GM18526 (cell line): ENCODE results near the gene COX7A2L.

Source experiments
- POLR2A ChIP-seq: IDR thresholded peaks from 3 replicates; pipeline ENCODE4 v1.6.1; 2011; ENCODE audit not compliant: insufficient read length; ENCODE audit errors: extremely low read depth

Gene COX7A2L

GRCh38 chr2:42348113-42348805 is 12.8 kb downstream of the COX7A2L start:
- TF ChIP-seq POLR2A = no peak

GRCh38 chr2:42345986-42346385 is 15.0 kb downstream of the COX7A2L start:
- TF ChIP-seq POLR2A = no peak

- TF ChIP-seq POLR2A = no peak
Measured at GRCh38 chr2:42342795-42343241, 18.2 kb downstream of the COX7A2L start.

GRCh38 chr2:42342061-42342794 is 18.8 kb downstream of the COX7A2L start:
- TF ChIP-seq POLR2A = no peak

DNA sequence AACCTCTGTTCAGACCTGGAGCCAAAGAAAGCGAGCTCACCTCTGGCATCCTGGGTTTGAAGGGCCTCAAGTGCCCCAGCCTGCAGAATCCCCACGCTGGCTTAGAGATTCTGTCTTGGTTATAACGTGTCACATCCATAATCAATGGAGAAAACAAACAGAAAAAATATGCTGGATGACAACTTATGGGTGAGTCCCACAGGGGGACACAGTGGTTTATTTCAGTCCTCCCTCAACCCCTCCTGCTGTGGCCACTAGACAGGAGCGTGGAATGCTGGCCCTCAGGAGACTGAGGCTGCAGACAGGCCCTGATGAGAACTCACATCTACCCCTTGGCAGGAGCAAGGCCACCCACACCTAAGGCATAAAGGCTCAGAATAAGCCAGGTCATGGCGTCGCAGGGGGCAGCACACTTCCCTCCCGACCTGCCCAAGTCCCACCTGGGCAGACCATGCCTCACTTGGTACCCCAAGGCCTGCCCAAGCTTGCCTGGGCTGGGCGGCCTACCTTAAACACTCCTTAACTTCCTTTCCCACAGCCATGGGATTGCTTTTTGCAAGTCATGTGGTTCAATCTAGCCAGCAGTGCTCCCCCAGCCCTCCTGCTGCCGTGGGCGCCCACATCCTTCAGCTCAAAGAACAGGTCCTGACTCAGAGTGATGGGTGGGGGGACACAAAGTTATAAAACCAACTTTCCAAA is 19.9 kb downstream of the COX7A2L start:
- no peak for TF ChIP-seq POLR2A

DNA sequence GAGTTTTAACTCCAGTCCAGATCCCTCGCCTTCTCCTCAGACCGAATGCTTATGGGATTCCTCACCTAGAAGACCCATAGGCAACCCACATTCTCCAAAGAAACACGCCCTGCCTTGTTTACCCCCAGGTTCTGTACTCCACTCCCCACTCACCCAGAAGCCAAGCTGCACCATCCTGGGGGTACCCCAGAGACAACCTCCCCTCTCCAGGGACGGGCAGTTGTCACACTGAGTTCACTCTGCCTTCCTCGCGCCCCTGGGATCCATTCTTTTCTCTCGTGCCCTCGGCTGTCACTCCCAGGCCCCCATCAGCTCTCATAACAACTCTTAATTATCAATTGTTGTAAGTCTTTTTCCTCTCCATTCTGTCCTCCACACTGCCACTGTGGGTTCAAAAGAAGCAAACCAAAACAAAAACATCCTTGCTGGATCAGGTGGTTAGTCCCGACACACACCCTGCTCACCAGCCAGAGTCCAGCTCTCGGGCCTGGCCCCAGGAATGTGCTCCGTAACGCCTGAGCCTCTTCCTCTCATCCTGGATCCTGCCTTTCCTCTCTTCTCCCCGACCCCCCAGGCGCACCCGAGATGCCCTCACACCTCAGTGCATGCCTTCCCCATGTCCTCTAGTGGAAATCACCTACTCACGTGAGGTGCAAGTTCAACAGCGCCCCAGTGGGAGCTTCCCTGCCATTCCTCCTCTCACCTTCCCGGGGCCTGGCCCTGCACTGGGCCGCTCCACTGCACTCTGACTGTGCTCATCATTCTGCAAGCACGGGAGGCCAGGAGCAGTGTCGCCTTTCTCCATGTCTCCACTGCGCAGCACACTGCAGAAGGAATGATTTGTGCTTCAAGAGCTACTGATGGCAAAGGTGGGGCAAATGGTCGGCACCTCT is 20.7 kb downstream of the COX7A2L start:
- no peak for TF ChIP-seq POLR2A

DNA sequence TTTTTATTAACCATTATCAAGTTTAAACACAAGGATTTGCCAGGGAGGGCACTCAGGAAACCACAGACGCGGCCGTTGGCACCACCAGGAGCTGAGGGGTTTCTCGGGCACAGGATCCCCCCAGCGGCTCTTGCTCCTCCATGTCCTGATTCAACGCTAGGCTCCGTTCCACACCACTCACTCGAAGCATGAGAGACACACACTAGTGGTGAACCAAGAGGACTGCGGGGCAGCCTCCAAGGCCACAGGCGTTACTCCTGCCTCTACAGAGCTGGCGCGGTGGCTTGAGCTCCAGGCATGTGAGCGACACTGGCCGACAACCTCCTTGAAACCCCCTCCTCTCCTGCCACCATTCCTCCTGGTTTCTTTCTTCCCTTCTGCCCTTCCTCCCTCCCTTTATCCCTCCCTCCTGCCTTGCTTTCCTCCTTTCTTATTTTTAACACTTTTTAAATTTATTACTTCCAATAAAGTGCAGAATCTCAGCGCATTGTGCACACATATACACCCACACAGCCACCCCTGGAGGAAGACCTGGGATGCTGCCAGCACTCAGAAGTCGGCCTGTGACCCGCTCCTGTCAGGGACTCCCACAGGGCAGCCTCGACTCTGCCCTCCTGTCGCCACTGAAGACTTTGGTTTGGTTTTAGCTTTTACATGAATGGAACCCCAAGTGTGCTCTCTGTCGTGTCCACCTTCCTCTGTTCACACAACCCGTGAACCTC is 21.7 kb downstream of the COX7A2L start:
- TF ChIP-seq POLR2A = no peak

- TF ChIP-seq POLR2A = no peak
Measured at GRCh38 chr2:42338567-42339190, 22.3 kb downstream of the COX7A2L start.

- no peak for TF ChIP-seq POLR2A
Measured at GRCh38 chr2:42337846-42338566, 23.0 kb downstream of the COX7A2L start.

DNA sequence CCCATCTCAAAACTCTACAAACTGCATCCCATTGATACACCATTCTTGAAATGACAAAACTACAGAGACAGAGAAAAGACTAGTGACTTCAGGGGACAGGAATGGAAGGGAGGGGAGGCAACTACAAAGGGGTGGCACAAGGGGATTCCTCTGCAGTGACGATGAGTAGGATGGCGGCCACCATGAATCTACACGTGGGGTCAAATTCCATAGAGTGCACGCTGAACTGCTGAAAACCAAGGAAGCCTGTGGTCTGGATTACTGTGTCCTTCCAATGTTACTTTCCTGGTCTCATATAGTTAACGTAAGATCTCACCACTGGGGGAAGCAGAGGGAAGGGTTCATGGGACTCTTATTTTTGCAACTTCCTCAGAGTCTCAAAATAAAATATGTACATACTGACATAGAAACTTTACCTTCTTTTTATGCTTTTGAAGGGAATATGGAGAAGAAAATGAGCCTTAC is 23.6 kb downstream of the COX7A2L start:
- no peak for TF ChIP-seq POLR2A

GRCh38 chr2:42336361-42336965 is 24.6 kb downstream of the COX7A2L start:
- TF ChIP-seq POLR2A = no peak

DNA sequence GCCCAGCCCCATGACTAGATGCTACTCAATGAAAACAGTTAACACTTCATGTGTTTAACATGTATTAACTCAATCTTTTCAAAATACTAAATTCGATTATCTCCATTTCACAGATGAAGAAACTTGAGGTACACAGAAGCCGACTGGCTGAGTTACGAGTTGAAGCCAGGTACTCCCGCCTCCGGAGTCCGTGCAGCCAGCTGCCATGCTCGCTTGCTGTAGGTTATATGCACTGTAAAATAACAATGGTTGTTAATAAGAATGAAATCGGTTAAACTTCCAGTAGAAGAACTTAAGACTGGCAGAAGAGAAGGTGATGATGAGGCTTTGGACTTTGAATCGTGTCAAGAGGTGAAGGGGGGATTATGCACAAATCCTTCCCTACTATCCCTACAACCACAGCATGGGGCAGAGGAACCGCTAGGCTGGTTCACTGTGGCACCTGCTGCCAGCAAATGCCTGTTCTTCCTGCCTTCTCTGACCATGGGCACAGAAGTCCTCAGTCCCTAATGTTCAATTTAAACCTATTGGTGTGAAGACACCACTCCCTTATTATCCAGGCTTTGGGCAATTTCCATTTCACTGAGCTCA is 25.4 kb downstream of the COX7A2L start:
- no peak for TF ChIP-seq POLR2A

GRCh38 chr2:42334220-42334619 is 26.8 kb downstream of the COX7A2L start:
- TF ChIP-seq POLR2A = no peak

- TF ChIP-seq POLR2A = no peak
Measured at GRCh38 chr2:42333579-42333978, 27.4 kb downstream of the COX7A2L start.
